Prostate gland (tissue), 2 donors: Measurements from ENCODE around the gene CABLES1.

Source experiments
- POLR2A ChIP-seq: fragments of 450-650 bp; IDR thresholded peaks from one replicate; pipeline ENCODE4 v1.6.1; 2016; ENCODE audit warnings: antibody characterized with exemption, mild to moderate bottlenecking
- POLR2AphosphoS5 ChIP-seq: sonication (generic); formaldehyde crosslinking; IDR thresholded peaks from one replicate; pipeline ENCODE4 v1.6.1; 2017; ENCODE audit warnings: antibody characterized with exemption
- TF ChIP-seq, protein P1 (sequence below), 4 experiments: fragments of 200-600 bp in 2 of 4; fragments of 450-650 bp in 2 of 4; sonication (generic) in 2 of 4; IDR thresholded peaks; 1 replicate in 3 of 4; 2 replicates in 1 of 4; pipeline ENCODE4 v1.5.1; 2016 to 2019; ENCODE audit warnings: antibody characterized with exemption in 4 of 4, mild to moderate bottlenecking in 2 of 4, moderate library complexity in 2 of 4

GRCh38 chr18:23145621-23146020 lies 10.3 kb downstream of the CABLES1 start:
- TF ChIP-seq, protein P1, sequence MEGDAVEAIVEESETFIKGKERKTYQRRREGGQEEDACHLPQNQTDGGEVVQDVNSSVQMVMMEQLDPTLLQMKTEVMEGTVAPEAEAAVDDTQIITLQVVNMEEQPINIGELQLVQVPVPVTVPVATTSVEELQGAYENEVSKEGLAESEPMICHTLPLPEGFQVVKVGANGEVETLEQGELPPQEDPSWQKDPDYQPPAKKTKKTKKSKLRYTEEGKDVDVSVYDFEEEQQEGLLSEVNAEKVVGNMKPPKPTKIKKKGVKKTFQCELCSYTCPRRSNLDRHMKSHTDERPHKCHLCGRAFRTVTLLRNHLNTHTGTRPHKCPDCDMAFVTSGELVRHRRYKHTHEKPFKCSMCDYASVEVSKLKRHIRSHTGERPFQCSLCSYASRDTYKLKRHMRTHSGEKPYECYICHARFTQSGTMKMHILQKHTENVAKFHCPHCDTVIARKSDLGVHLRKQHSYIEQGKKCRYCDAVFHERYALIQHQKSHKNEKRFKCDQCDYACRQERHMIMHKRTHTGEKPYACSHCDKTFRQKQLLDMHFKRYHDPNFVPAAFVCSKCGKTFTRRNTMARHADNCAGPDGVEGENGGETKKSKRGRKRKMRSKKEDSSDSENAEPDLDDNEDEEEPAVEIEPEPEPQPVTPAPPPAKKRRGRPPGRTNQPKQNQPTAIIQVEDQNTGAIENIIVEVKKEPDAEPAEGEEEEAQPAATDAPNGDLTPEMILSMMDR (IDR thresholded peaks at IDR 0.05) = no peak
- TF ChIP-seq POLR2A (no peak), POLR2AphosphoS5 (no peak)
